ENCODE measurements around the gene GRK1. TPM values are rescaled to one million over a fixed set of nuclear protein-coding genes. Genes with fewer than 3 reads are reported as not detected.

Gene GRK1
- total and polyA plus RNA-seq, 2 of the 8 experiments (the other 6 are each of a cell fraction or from before 2014, with no cell fraction given) = 0.12 TPM; not detected in 1

GRCh38 chr13:113767366-113767765 is 100.3 kb downstream of the GRK1 start (continued):
- TF ChIP-seq ZNF274 (IDR thresholded peaks at IDR 0.05; ENCODE audit: borderline replicate concordance, extremely low read depth, low read length) (no peak), CBX8 (IDR thresholded peaks at IDR 0.05; ENCODE audit: borderline replicate concordance, low read depth, low read length) (no peak), SIRT6 (IDR thresholded peaks at IDR 0.05; ENCODE audit: low read length) (no peak), CEBPB (IDR thresholded peaks at IDR 0.05; ENCODE audit: low read depth, low read length) (no peak), PHF8 (conservative IDR thresholded peaks at IDR 0.05; ENCODE audit: low read depth, low read length) (no peak), BRCA1 (IDR thresholded peaks at IDR 0.05; ENCODE audit: low read depth, low read length) (no peak), SP2 (IDR thresholded peaks at IDR 0.05; ENCODE audit: low read length) (no peak), E2F6 (IDR thresholded peaks at IDR 0.05) (no peak), SIN3A (conservative IDR thresholded peaks at IDR 0.05 in 1 of 2, IDR thresholded peaks at IDR 0.05 in 1 of 2; ENCODE audit: low read depth in 1 of 2, low read length in 2 of 2) (no peak), KDM4A (IDR thresholded peaks at IDR 0.05; ENCODE audit: low read depth, low read length, severe bottlenecking) (no peak), ASH2L (IDR thresholded peaks at IDR 0.05; ENCODE audit: low read length) (no peak)
